MM.1S (cell line): Measurements from ENCODE around the gene USP37.

ENCODE experiments used
- CTCF ChIP-seq: fragments of 300-600 bp; sonication (generic); IDR thresholded peaks from 2 replicates; pipeline ENCODE4 v1.5.1; 2016; ENCODE audit warnings: antibody characterized with exemption, low read length, mixed read lengths
- EZH2 ChIP-seq: fragments of 300-600 bp; sonication (generic); optimal IDR thresholded peaks from 2 replicates; pipeline ENCODE3; 2017; ENCODE audit warnings: low read depth, mild to moderate bottlenecking, antibody characterized with exemption, low read length, mixed read lengths

- TF ChIP-seq CTCF (peak; percentile 46), EZH2 (no peak)
Measured at GRCh38 chr2:218465987-218466633, 102.0 kb downstream of the USP37 start.
